Activated T-helper 1 cell treated with anti-CD3 and anti-CD28 coated beads, Interleukin-12 subunit alpha, Interleukin-12 subunit beta, Interleukin-2, Interleukin-4 antibody, amounts not matched to agents 30 ng/mL and 10 ng/mL and 1 ng/mL, durations not matched to agents 14 hours and 24 hours and 36 hours (primary cell): Measurements from ENCODE around the gene ARHGAP10. TPM values are rescaled to one million over a fixed set of nuclear protein-coding genes. Genes with fewer than 3 reads are reported as not detected.

ENCODE experiments used
- DNase-seq: peaks from one replicate; pipeline ENCODE4 v3.0.0; 2021; ENCODE audit warnings: low spot score
- H3K27ac Mint-ChIP-seq: one replicate; pipeline ENCODE4 v1.8.0; 2021; ENCODE audit warnings: mild to moderate bottlenecking, mixed read lengths
- H3K27me3 Mint-ChIP-seq: one replicate; pipeline ENCODE4 v1.8.0; 2022; ENCODE audit warnings: mild to moderate bottlenecking, moderate library complexity, mixed read lengths; ENCODE audit not compliant: insufficient read depth
- H3K36me3 Mint-ChIP-seq: one replicate; pipeline ENCODE4 v1.8.0; 2021; ENCODE audit warnings: low read depth, mixed read lengths
- H3K4me1 Mint-ChIP-seq: one replicate; pipeline ENCODE4 v1.8.0; 2021; ENCODE audit warnings: low read depth, mixed read lengths
- H3K4me3 Mint-ChIP-seq: one replicate; pipeline ENCODE4 v1.8.0; 2021; ENCODE audit warnings: mild to moderate bottlenecking, moderate library complexity, mixed read lengths
- H3K9me3 Mint-ChIP-seq: one replicate; pipeline ENCODE4 v1.8.0; 2021; ENCODE audit warnings: mixed read lengths
- intact Hi-C: fragments of 100-400 bp; cut with micrococcal nuclease; formaldehyde crosslinking; loops from one replicate; pipeline ENCODE4 v1.15.1; 2024
- total RNA-seq: library from RNA; stranded (reverse); gene quantifications from 2 replicates; pipeline ENCODE4 v1.2.3, GENCODE V29; 2022

Gene ARHGAP10
- total RNA-seq, 1 donor from 2014 or later = 7.4 TPM

DNA sequence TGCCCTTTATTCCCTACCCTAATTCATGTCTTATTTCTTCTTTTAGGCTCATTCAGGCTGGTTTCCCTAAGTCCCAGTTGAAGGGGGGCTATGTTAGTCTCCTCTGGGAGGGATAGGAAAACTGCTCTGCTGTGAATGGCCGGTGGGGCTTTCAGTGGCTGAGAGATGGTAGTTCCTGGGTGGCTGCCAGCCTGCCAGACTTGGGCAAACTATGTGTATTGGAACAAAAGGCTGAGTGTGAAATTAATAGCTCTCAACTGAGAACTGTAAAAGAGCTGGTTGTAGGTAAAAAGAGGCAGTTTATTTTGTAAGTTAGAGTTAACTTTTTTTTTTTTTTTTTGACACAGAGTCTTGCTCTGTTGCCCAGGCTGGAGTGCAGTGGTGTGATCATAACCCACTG, 28.8 kb downstream of the ARHGAP10 start:
- DNase-seq = no peak
- peaks cover 4% of the 10 kb centered on the region for H3K36me3 Mint-ChIP-seq
- no peaks in the 10 kb centered on the region for H3K9me3 Mint-ChIP-seq
- intact Hi-C loops = no loop called here
- no peak overlapping the region for H3K27ac Mint-ChIP-seq
- H3K4me3 Mint-ChIP-seq = no peak overlapping the region
- no peaks in the 10 kb centered on the region for H3K27me3 Mint-ChIP-seq
- peaks cover 8% of the 10 kb centered on the region for H3K4me1 Mint-ChIP-seq

- Mint-ChIP-seq H3K27me3 (no peaks in the 10 kb centered on the region), H3K9me3 (no peaks in the 10 kb centered on the region)
These were observed 29.5 kb downstream of the ARHGAP10 start for GRCh38 chr4:147761218-147761883.

GRCh38 chr4:147764337-147764736, 32.4 kb downstream of the ARHGAP10 start:
- H3K4me1 Mint-ChIP-seq = peaks cover 5% of the 10 kb centered on the region
- no peaks in the 10 kb centered on the region for H3K9me3 Mint-ChIP-seq
- peaks cover 4% of the 10 kb centered on the region for H3K36me3 Mint-ChIP-seq
- intact Hi-C loops = no loop called here
- DNase-seq = no peak
- H3K27me3 Mint-ChIP-seq = no peaks in the 10 kb centered on the region
- H3K27ac Mint-ChIP-seq = no peak overlapping the region
- no peak overlapping the region for H3K4me3 Mint-ChIP-seq

More at GRCh38 chr4:147761218-147761883, 29.5 kb downstream of the ARHGAP10 start:
- Mint-ChIP-seq H3K4me3 (no peak overlapping the region), H3K27ac (no peak overlapping the region), H3K4me1 (peaks cover 2% of the 10 kb centered on the region), H3K36me3 (peaks cover 4% of the 10 kb centered on the region)
- DNase-seq = no peak
- intact Hi-C loops = no loop called here

DNA sequence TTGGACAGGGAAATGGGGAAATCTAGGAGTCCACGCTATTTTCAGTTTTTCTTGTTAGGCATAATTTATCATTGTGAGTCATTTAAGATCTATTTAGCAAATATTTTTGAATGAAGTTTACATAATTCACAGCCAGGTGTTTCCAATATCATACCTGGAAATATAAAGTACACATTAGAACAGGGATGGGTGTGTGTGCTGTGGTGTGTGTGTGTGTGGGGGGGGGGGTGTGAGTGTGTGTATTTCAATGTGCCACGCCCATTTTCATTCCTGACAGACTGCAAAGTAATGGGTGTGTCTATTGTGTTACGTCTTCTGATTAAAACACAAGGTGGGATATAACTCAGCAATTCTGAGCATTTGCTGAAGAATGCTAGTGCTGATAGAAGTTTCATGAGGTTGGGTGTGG, 33.2 kb downstream of the ARHGAP10 start:
- DNase-seq = no peak
- peaks cover 2% of the 10 kb centered on the region for H3K36me3 Mint-ChIP-seq
- H3K4me1 Mint-ChIP-seq = peaks cover 11% of the 10 kb centered on the region
- H3K4me3 Mint-ChIP-seq = no peak overlapping the region
- no peaks in the 10 kb centered on the region for H3K9me3 Mint-ChIP-seq
- no peak overlapping the region for H3K27ac Mint-ChIP-seq
- intact Hi-C loops = no loop called here
- H3K27me3 Mint-ChIP-seq = no peaks in the 10 kb centered on the region

GRCh38 chr4:147768113-147768512, 36.2 kb downstream of the ARHGAP10 start:
- Mint-ChIP-seq H3K4me1 (peaks cover 14% of the 10 kb centered on the region), H3K4me3 (no peak overlapping the region), H3K36me3 (no peaks in the 10 kb centered on the region), H3K9me3 (no peaks in the 10 kb centered on the region), H3K27ac (peak overlapping the region; percentile 34), H3K27me3 (no peaks in the 10 kb centered on the region)
- no peak for DNase-seq
- intact Hi-C loops = no loop called here

DNA sequence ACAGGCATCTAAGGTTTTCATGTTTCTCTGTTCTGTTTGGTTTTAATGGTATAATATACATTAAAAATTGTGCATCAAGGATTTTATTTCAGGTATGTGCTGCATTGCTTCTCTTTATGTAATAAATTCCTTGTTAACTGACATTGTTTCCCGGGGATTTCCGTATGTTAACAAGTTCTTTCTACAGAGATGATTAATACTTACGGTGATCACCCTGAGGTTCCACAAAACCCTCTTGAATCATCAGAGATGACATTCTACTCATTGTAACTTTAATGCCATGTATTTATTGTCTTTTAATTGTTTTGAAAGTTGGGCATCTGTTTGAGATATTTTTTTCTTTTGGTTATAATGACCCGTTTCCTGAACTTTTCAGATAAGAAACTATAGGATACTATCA, 37.5 kb downstream of the ARHGAP10 start:
- H3K4me1 Mint-ChIP-seq = peaks cover 23% of the 10 kb centered on the region
- no peaks in the 10 kb centered on the region for H3K27me3 Mint-ChIP-seq
- no peak for DNase-seq
- no peak overlapping the region for H3K4me3 Mint-ChIP-seq
- no peaks in the 10 kb centered on the region for H3K9me3 Mint-ChIP-seq
- H3K27ac Mint-ChIP-seq = no peak overlapping the region
- H3K36me3 Mint-ChIP-seq = no peaks in the 10 kb centered on the region
- intact Hi-C loops = no loop called here

GRCh38 chr4:147770831-147771230, 38.9 kb downstream of the ARHGAP10 start:
- Mint-ChIP-seq H3K4me3 (no peak overlapping the region), H3K9me3 (no peaks in the 10 kb centered on the region), H3K36me3 (no peaks in the 10 kb centered on the region), H3K27ac (no peak overlapping the region), H3K4me1 (peaks cover 23% of the 10 kb centered on the region), H3K27me3 (no peaks in the 10 kb centered on the region)
- DNase-seq = no peak
- intact Hi-C loops = no loop called here

GRCh38 chr4:147772056-147772455, 40.2 kb downstream of the ARHGAP10 start:
- Mint-ChIP-seq H3K9me3 (no peaks in the 10 kb centered on the region), H3K27me3 (no peaks in the 10 kb centered on the region), H3K4me1 (peaks cover 23% of the 10 kb centered on the region), H3K27ac (no peak overlapping the region), H3K4me3 (no peak overlapping the region), H3K36me3 (no peaks in the 10 kb centered on the region)
- DNase-seq = no peak
- intact Hi-C loops = no loop called here

- Mint-ChIP-seq H3K4me1 (peaks cover 23% of the 10 kb centered on the region), H3K4me3 (no peak overlapping the region), H3K9me3 (no peaks in the 10 kb centered on the region), H3K36me3 (no peaks in the 10 kb centered on the region), H3K27me3 (no peaks in the 10 kb centered on the region), H3K27ac (no peak overlapping the region)
- no peak for DNase-seq
- intact Hi-C loops = no loop called here
These were observed 40.6 kb downstream of the ARHGAP10 start for GRCh38 chr4:147772459-147772969.

DNA sequence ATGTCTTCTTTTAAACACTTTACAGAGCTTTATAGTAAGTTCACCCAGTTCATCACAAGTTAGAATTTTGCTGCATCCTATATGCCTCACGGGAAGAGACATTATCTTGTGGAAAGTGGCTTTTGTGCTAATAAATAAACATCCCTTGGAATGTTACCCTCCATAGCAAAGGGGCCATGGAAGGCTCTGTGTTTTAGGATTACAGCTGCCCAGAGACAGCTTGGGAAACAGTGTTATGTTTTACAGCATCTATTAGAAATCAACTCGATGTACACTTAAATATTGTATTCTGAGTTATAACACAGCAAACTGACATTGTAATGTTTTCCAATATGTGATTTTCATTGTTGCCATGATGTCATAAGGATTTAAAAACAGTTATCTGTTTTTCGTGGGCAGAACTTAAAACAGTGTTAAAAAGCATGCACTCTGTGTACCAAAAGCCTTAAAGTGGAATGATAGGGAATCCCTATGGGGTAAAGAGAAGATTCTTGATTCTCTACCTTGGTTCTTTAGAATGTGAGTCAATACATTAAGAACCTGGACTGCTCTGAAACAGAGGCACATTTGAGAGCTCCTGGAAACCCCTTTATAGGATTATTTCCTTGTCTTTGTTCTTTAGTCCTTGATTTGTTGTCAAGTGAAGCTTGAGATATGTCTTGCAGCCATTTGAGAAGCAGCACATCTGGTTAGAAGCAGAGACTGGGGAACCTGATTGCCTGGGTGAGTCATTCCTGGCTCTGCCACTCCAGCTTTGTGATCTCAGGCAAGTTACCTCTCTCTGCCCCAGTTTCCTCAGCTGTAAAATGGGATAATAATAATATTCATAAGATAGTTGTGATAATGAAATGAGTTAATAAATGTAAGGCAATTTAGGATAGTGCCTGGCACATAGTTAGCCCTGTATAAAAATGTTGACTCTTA, 41.6 kb downstream of the ARHGAP10 start:
- Mint-ChIP-seq H3K36me3 (no peaks in the 10 kb centered on the region), H3K4me1 (peaks cover 23% of the 10 kb centered on the region), H3K9me3 (no peaks in the 10 kb centered on the region), H3K27ac (no peak overlapping the region), H3K27me3 (no peaks in the 10 kb centered on the region), H3K4me3 (no peak overlapping the region)
- no peak for DNase-seq
- intact Hi-C loops = no loop called here

GRCh38 chr4:147776716-147777115, 44.8 kb downstream of the ARHGAP10 start:
- Mint-ChIP-seq H3K4me3 (no peak overlapping the region), H3K27ac (no peak overlapping the region), H3K36me3 (no peaks in the 10 kb centered on the region)

DNA sequence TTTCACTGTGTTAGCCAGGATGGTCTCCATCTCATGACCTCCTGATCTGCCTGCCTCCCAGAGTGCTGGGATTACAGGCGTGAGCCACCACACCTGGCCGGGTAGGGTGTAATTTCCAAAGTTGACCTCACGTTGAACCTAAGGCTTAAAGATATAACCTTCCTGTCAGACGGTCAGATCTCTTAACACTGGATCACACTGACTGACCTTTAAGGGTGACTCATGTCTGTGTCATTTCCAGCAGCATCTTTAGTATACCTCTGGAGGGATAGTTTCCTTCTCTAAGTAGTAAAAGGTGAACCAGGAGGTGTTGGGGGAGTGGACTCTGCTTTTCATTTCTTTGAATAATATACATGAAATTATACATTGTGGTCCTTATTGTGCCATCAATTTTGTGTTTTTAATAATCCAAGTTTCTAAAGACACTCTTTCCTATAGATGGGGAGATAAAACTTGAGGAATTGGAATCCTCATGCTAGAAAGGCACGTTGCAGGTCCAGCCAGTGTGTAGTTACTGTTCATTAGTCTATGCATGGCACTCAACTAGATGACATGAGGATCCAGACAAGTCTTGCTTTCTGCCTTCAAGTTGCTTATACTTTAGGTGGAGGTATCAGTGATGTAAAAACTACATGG, 45.7 kb downstream of the ARHGAP10 start:
- H3K9me3 Mint-ChIP-seq = no peaks in the 10 kb centered on the region
- H3K36me3 Mint-ChIP-seq = no peaks in the 10 kb centered on the region
- H3K4me3 Mint-ChIP-seq = no peak overlapping the region
- DNase-seq = no peak
- no peaks in the 10 kb centered on the region for H3K27me3 Mint-ChIP-seq
- peaks cover 35% of the 10 kb centered on the region for H3K4me1 Mint-ChIP-seq
- intact Hi-C loops = loop anchor here (5.0 kb wide), 1 partner anchor 45 kb away; the partner anchor contains the start of gene ARHGAP10
- no peak overlapping the region for H3K27ac Mint-ChIP-seq

More at GRCh38 chr4:147776716-147777115, 44.8 kb downstream of the ARHGAP10 start:
- Mint-ChIP-seq H3K4me1 (peaks cover 29% of the 10 kb centered on the region), H3K9me3 (no peaks in the 10 kb centered on the region), H3K27me3 (no peaks in the 10 kb centered on the region)
- DNase-seq = no peak
- intact Hi-C loops = loop anchor here (5.0 kb wide), 1 partner anchor 44 kb away; the partner anchor contains the start of gene ARHGAP10
